Lower leg skin (tissue), 4 donors: ENCODE results near the gene LMTK3. TPM values are rescaled to one million over a fixed set of nuclear protein-coding genes. Genes with fewer than 3 reads are reported as not detected.

Source experiments
- DNase-seq, 2 donors: peaks; one replicate each; pipeline ENCODE4 v3.0.0-alpha.2; 2019; ENCODE audit warnings: low spot score in 2 of 2
- H3K4me3 ChIP-seq: fragments of 200-600 bp; sonication (generic); 2 replicates; pipeline ENCODE4 v1.5.1; 2017; ENCODE audit warnings: mild to moderate bottlenecking, low read depth; ENCODE audit not compliant: poor library complexity, severe bottlenecking
- POLR2A ChIP-seq, 2 donors: fragments of 450-650 bp; IDR thresholded peaks; one replicate each; pipeline ENCODE4 v1.6.1; 2016 to 2017; ENCODE audit warnings: antibody characterized with exemption in 2 of 2, mild to moderate bottlenecking in 1 of 2, moderate library complexity in 1 of 2
- WGBS, 2 donors: methylation state at CpG; one replicate each; pipeline ENCODE4 v1.1.5; 2018; 5-methylcytosine and 5-hydroxymethylcytosine counted together
- intact Hi-C: fragments of 100-400 bp; cut with DNase I; formaldehyde crosslinking; loops from one replicate; pipeline ENCODE4 v1.15.0; 2023; ENCODE audit warnings: low total_unique reads
- total RNA-seq, 4 donors: library from RNA; depleted of rRNA; stranded (reverse); fragments of >200 nt; gene quantifications; one replicate each; pipeline ENCODE4 v1.1.0, GENCODE V29; 2016
- TF ChIP-seq, protein P1 (sequence below), 3 donors: fragments of 450-650 bp; IDR thresholded peaks; one replicate each; pipeline ENCODE4 v1.5.1; 2016; ENCODE audit warnings: antibody characterized with exemption in 3 of 3, mild to moderate bottlenecking in 3 of 3, moderate library complexity in 2 of 3

Gene LMTK3
- total RNA-seq, 4 donors from 2014 or later = 5.3 to 6.7 (median 5.8) TPM

DNA sequence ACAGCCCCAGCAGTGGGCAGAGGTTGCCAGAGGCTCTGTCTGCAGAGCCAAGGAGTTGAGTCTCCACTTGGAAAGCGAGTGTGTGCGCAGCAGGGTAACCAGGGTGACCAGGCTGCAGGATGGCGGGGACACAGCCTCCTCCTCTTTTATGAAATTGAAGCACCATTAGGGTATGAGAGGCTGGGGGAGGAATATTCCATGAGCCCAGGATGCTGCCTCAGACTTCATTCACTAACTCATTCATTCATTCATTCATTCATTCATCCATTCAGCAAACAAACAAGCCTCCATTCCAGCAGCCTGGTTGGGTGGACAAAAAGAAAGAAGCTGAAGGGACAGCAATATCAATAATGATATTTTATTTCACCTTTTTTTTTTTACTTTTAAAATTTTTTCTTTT is 6.6 kb upstream of the LMTK3 start:
- H3K4me3 ChIP-seq = no peak overlapping the region
- DNase-seq = no peak
- intact Hi-C loops = no loop called here
- 76 to 84% methylated on average over 3 of the region's 3 CpGs for WGBS, 2 donors
- TF ChIP-seq POLR2A (IDR thresholded peaks at IDR 0.05) = no peak
- TF ChIP-seq, protein P1, sequence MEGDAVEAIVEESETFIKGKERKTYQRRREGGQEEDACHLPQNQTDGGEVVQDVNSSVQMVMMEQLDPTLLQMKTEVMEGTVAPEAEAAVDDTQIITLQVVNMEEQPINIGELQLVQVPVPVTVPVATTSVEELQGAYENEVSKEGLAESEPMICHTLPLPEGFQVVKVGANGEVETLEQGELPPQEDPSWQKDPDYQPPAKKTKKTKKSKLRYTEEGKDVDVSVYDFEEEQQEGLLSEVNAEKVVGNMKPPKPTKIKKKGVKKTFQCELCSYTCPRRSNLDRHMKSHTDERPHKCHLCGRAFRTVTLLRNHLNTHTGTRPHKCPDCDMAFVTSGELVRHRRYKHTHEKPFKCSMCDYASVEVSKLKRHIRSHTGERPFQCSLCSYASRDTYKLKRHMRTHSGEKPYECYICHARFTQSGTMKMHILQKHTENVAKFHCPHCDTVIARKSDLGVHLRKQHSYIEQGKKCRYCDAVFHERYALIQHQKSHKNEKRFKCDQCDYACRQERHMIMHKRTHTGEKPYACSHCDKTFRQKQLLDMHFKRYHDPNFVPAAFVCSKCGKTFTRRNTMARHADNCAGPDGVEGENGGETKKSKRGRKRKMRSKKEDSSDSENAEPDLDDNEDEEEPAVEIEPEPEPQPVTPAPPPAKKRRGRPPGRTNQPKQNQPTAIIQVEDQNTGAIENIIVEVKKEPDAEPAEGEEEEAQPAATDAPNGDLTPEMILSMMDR (IDR thresholded peaks at IDR 0.05) = no peak

DNA sequence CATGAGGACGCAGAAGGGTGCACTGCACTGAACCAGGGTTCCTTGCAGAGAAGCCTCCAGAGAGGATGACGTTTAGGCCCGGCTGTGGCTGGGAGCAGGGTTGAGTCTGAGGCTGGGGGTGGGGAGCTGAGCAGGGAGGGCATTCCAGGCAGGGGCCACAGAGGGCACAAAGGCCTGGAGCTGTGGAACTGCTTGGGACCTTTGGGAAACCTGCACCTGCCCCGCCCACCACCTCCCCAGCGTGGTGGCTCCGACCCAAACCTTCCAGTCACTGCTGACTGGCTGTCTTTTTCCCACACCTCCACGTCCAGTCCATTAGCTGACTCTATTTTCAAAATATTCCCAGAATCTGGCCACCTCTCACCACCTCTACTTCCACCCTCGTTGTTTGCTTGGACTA is 4.9 kb upstream of the LMTK3 start:
- no peak overlapping the region for H3K4me3 ChIP-seq
- TF ChIP-seq, protein P1 (IDR thresholded peaks at IDR 0.05) = no peak
- TF ChIP-seq POLR2A (IDR thresholded peaks at IDR 0.05) = no peak
- DNase-seq = no peak
- intact Hi-C loops = no loop called here
- 58 to 75% methylated on average over 8 of the region's 8 CpGs for whole genome bisulfite sequencing, 2 donors

DNA sequence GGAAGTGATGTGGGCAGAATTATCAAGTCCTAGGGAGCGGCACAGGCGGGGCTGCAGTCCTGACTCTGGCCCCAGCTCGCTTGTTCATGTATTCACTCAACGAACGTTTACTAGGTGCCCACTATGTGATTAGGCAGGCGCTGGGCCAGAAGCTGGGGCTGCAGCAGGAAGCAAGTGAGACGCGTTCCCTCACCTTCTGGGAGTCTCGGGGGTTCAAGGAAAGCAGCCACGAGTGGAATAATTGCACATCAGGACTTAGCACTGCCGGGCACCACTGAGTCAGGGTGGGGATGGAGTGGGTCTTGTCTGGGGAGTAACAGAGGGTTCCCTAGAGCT is 2.5 kb upstream of the LMTK3 start:
- intact Hi-C loops = no loop called here

DNA sequence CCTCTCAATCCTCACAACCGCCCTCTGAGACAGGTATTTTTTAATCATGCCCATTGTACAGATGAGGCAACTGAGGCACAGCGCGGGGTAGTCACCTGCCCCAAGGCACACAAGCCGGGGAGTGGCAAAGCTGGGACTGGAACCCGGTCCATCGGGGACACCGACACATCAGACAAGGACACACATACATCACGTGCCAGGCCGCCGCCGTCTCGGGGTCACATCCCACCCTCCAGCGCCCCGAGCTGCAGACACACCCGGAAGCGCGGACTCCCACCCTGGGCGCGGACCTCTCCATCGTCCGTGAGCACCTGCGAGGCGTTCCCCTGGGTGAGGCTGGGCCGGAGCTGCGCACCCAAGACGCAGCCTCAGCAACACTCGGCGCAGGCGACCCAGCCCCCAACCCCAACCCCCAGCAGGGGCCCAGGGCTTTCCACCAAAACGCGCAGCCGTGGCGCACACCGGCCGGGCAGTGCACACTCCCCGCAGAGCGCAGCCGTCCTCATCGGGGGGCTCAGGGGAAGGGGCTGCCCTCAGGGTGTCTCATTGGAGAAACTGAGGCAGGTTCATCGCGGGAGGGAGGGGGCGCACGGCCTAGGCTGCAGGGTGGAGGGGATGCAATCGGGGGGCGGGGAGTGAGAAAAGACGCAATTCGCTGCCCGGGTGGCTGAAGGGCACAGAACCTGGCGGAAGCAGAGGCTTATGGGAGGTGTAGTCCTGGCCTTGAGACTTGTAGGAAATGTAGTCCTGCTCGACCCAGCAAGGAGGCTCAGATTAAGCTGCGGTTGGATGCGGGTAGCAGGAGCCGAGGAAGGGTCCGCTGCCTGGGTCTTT is 1.9 kb upstream of the LMTK3 start:
- H3K4me3 ChIP-seq = peak overlapping the region; percentile 46
- WGBS, 2 donors = 3 to 4% methylated on average over 45 to 54 of the region's 54 CpGs
- TF ChIP-seq POLR2A (IDR thresholded peaks at IDR 0.05) = no peak
- TF ChIP-seq, protein P1 (IDR thresholded peaks at IDR 0.05) = no peak
- peak in 1 of 2 donors; percentile 38 for DNase-seq
- intact Hi-C loops = no loop called here

More for the DNA sequence above, 2.5 kb upstream of the LMTK3 start:
- no peak for DNase-seq
- 50 to 58% methylated on average over 11 of the region's 11 CpGs for WGBS, 2 donors
- H3K4me3 ChIP-seq = no peak overlapping the region
- no peak for TF ChIP-seq POLR2A (IDR thresholded peaks at IDR 0.05)

DNA sequence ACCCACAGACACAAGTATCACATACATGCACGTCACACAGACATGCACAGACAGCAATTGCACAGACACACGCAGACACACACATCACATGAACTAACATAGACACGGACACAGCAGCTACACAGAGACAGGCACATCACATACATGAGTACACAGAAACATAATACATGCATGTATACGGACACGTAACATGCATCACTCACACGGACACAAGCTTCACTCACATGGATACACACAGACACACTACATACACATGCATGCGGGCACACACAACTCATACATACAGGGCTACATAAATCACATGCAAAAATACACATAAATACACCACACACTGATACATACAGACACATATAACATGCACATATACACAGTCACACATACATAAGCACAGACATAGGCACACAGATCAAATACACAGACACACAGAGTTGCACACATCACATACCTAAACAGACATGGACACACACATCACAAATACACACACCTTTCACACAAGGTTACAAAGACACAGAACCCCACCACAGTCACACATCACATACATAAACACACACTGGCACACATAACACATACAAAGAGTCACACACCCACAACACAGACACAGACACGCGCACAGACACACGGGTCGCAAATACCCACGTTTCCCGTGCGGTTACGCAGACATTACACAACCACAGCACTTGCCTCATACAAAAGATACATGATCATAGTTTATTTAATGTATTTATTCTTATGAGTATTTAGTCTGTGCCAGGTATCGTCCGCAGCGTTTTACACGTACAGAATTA is 1.1 kb upstream of the LMTK3 start:
- no peak overlapping the region for H3K4me3 ChIP-seq
- intact Hi-C loops = no loop called here
- 40 to 41% methylated on average over 19 of the region's 19 CpGs for WGBS, 2 donors
- no peak for TF ChIP-seq POLR2A (IDR thresholded peaks at IDR 0.05)
- TF ChIP-seq, protein P1 (IDR thresholded peaks at IDR 0.05) = peak in 1 of 3 donors; percentile 5
- no peak for DNase-seq

DNA sequence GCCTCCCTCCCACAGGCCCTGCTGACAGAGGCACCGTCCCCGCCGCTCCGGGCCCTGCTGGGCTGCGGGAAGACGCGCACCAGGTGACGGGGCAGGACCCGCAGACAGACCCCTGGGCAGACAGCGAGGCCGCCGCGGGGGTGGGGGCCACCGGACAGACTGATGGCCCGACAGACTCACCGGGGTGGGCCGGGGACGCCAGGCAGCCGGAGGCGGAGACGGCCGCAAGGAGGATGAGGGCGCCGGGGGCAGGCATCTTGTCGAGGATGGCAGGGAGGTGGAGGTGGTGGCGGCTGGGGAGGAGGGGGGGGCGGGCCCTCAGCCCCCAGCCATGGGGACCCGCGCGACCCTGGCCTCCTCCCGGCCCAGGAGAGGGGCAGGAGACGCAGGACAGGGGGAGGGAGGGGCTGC is 309 bp downstream of the LMTK3 start:
- DNase-seq = no peak

More for the DNA sequence above, 309 bp downstream of the LMTK3 start:
- TF ChIP-seq, protein P1 (IDR thresholded peaks at IDR 0.05) = no peak
- TF ChIP-seq POLR2A (IDR thresholded peaks at IDR 0.05) = no peak
- intact Hi-C loops = no loop called here
- no peak overlapping the region for H3K4me3 ChIP-seq
- WGBS, 2 donors = 1 to 3% methylated on average over 22 to 30 of the region's 32 CpGs
